GM19395 (cell line): Measurements from ENCODE around the gene CIDEA.

ENCODE experiments used
- ATAC-seq: cut with Tn5 transposase; IDR thresholded peaks from one replicate; pipeline ENCODE4 v1.9.1; 2021; ENCODE audit warnings: mild to moderate bottlenecking, moderate library complexity; ENCODE audit not compliant: unreplicated experiment

CIDEA gene

DNA sequence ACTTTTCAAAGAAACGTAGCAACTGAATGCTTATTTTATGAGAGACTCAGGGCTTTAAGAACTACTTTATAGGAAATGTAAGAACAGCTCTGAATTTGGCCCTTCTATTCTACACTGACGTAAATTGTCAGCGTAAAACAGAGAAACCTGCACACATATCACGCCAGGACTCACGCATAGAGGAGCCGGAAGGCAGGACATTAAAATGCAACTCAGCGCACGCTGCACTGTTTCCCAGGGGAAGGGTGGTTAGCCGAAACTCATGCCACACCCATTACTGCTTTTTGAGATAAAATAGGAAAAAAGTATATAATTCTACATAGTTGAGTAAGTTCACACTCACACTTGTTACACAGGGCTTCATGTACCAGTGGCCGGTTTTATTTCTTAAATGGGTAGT lies 61.3 kb downstream of the CIDEA start:
- ATAC-seq, result no peak

DNA sequence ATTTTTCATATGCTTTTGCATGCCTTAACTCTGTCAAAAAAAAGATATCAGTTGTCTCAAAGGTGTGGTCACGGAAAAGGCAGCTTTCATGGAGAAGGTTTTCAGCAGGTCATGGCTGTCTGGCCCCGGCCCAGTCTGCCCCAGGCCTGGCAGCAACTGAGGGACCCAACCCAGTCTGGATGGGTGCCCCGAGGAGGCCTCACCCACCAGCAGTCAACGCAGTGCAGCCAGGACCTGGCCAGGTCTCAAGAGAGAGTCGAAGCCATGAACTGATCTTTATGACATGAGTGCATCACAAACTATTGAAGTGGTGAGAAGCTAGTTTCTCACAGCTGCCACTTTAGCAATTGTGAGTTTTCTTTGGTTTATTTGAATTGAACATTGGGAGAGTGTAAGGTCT lies 61.8 kb downstream of the CIDEA start:
- ATAC-seq, result no peak

DNA sequence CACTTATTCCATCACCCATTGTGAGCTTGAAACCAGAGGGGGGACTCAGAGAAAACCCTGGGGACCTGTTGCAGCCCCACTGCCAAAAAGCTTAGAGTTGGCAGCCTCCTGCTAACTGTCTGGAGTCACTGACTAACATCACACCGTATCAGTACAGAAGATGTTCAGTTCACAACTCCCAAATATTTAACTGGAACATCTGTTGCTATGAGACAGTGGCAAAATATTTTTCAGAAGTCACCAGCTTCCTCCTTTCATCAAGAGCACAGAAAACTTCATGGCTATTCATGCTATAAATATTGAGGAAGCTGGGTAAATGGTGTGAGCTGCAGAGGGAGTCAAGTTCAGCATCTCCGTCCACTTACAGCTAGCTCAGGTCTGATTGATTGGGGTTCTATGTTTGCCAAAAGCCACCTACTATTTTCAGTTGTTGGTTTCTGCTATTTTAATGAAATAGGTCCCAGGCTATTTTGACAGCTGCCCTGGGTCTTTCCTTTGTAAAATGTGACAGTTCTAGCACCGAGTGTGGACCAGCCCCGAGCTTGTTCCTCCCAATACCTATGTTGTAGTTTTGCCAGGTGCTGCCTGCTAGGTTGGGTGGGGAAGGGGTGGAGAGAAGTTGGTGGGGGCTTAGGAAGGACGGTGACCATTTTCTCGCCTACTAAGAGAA lies 63.6 kb downstream of the CIDEA start:
- no peak for ATAC-seq

DNA sequence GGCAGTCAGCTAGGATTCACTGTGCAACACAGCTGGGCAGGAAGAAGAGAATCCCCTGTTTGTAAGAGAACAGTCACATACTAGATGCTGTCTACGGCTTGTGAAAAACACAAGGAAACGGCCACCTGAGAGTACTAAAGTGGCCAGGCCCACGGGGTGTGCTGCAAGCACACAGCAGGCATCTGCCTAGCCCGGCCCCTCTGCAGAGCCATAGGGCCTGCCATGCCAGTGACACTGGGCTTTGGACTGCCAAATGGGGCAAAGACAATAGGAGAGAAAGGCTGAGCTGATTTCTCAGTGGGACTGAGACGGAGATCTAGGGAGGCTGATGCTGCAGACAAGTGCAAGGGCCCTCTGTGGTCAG lies 64.2 kb downstream of the CIDEA start:
- no peak for ATAC-seq

DNA sequence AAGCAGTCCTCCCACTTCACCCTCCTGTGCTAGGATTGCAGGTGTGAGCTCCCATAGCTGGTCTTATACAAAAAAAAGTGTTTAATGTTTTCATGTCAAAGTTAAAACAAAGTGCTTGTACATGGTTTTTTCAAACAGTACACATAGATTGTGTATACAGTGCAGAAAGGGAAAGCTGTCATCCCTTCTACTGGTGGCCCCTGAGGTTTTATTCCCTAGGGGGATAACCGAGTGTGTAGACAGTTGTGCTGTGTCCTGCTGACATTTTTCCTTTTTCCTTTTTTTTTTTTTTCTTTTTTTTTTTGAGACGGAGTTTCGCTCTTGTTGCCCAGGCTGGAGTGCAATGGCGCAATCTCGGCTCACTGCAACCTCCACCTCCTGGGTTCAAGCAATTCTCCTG lies 64.7 kb downstream of the CIDEA start:
- no peak for ATAC-seq

DNA sequence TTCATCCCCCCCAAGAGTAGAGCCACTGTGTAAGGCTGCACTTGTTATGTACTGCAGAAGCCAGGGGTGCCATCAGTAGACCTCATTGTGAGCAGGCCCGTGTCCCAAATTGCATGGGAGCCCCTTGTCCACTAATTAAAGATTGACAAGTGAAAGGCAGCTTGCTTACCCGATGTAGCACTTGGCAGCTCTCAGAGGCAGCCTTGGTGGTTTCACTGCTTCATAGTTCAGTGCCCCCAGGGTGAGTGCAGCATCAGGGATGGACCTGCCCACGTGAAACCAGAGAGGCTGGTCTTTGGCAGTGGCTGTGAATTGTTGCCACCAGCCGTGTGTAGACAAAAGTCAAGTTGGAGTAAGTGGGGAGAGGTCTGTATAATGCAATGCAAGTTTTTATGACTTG lies 67.2 kb downstream of the CIDEA start:
- peak; percentile 67 for ATAC-seq

DNA sequence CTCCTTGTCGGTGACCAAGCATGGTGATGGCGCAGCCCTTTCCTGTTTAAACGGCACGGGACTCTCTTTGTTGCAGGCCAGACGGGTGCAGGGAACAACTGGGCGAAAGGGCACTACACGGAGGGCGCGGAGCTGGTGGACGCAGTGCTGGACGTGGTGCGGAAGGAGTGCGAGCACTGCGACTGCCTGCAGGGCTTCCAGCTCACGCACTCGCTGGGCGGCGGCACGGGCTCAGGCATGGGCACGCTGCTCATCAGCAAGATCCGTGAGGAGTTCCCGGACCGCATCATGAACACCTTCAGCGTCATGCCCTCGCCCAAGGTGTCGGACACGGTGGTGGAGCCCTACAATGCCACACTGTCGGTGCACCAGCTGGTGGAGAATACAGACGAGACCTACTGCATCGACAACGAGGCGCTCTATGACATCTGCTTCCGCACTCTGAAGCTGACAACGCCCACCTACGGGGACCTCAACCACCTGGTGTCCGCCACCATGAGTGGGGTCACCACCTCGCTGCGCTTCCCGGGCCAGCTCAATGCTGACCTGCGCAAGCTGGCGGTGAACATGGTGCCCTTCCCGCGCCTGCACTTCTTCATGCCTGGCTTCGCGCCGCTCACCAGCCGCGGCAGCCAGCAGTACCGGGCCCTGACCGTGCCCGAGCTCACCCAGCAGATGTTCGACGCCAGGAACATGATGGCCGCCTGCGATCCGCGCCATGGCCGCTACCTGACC lies 71.0 kb downstream of the CIDEA start:
- ATAC-seq, result no peak

DNA sequence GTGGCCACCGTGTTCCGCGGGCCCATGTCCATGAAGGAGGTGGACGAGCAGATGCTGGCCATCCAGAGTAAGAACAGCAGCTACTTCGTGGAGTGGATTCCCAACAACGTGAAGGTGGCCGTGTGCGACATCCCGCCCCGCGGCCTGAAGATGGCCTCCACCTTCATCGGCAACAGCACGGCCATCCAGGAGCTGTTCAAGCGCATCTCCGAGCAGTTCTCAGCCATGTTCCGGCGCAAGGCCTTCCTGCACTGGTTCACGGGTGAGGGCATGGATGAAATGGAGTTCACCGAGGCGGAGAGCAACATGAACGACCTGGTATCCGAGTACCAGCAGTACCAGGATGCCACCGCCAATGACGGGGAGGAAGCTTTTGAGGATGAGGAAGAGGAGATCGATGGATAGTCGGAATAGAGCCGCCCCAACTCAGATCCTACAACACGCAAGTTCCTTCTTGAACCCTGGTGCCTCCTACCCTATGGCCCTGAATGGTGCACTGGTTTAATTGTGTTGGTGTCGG lies 71.6 kb downstream of the CIDEA start:
- ATAC-seq, result no peak

DNA sequence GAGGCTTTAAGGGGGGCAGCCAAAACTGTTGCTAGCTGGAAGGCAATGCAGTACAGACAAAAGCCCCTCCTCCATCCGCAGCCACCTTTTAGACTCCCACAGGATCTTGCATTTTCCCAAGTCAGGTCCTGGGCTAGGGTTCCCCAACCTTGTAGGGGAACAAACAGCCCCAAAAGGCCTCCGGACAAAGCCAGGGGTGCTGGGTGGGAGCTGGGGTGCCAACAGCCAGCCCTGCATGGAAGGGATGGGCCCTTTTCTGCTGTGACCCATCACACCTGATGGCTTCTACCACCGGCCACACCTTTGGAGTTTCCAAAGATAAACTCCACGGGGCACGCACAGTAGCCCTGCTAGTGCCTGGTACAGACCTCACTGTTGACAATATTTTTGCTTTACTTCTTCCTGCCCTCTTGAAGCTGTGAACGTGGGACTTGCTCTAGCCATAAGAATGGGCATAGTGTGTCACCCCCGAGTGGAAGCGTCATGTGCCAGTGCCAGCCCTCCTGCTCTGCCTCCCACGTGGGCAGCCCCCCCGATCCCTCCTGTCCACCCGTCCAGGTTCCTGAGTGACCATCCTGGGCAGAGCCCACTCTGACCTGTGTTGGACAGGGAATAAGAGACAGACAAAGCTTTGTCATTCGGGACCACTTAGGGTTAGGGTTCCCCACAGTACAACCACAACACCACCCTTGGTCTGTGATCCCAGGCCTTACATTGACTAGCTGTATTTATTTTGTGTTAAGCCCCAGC lies 72.7 kb downstream of the CIDEA start:
- ATAC-seq, result no peak
